ENCODE measurements around the gene ZNF135.

ZNF135 gene

DNA sequence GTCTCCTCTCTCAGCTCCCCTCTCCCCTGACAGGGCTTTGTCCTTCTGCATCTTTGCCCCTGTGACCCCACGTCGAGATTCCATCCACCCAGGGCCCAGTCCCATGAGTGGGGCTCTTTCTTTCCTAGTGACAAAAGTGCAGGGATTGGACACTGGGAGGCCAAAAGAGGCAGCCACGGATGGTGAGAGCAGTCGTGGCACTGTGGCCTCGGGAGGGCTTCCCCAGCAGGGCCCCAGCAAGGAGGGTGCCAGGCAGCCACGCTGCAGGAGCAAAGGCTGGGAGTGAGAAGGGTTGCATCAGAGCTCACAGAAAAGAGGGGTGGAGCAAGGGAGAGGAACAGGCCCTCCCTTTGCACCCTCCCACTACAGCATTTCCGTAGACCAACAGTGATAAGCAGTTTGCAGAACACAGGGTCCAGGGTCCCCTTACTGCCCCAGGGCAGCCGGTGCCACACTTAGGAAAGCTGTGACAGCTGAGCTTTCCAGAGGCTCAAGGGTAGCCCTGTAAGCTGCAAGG lies 20.3 kb upstream of the ZNF135 start:
- no peaks in the 10 kb centered on the region for H3K27me3 Mint-ChIP-seq (ENCODE audit: low read depth)
- no peaks in the 10 kb centered on the region for H3K4me1 Mint-ChIP-seq (ENCODE audit: low read depth)
- peaks cover 47% of the 10 kb centered on the region for H3K9me3 Mint-ChIP-seq
- peaks cover 7% of the 10 kb centered on the region for H3K36me3 Mint-ChIP-seq (ENCODE audit: low read depth)
- no peak overlapping the region for H3K27ac Mint-ChIP-seq
- H3K4me3 Mint-ChIP-seq = no peak overlapping the region

DNA sequence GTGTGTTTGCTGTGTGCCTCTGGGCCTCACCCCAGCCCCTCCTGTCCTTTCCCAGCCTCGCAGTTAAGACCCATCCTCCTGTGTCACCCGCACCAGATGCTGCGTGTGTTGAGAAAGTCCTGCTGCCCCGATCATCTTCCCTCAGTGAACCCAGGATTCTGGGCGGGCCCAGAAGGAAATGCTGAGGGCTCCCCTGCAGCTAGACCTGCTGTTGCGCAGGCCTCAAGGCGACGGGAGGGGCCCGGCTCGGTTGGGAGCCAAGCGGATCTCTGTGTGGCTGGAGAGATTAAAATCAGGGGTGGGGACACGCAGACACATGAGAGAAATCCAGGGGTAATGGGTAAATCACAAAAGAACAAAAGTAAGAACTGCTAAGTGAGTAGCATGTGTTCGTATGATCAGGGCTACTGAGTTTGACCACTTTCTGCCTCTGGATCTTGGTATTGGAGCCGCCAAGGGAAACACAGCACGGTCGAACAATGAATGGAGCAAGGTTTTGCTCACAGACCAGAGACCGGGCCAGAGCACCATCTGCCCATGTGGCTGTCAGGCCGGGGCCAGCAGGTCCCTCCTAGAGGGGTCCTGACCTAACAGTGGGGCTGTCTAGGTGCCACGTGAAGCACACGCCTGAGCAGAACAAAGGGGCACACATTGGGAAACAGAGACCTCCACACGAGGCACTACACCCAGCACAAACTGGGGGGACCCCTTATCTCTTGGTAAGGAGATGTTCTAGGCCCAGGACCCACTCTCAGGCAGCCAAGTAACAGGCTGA lies 18.1 kb upstream of the ZNF135 start:
- no peaks in the 10 kb centered on the region for H3K27me3 Mint-ChIP-seq (ENCODE audit: low read depth)
- peaks cover 44% of the 10 kb centered on the region for H3K9me3 Mint-ChIP-seq
- H3K4me3 Mint-ChIP-seq = no peak overlapping the region
- no peak overlapping the region for H3K27ac Mint-ChIP-seq
- H3K4me1 Mint-ChIP-seq (ENCODE audit: low read depth) = no peaks in the 10 kb centered on the region
- H3K36me3 Mint-ChIP-seq (ENCODE audit: low read depth) = peaks cover under 1% of the 10 kb centered on the region

DNA sequence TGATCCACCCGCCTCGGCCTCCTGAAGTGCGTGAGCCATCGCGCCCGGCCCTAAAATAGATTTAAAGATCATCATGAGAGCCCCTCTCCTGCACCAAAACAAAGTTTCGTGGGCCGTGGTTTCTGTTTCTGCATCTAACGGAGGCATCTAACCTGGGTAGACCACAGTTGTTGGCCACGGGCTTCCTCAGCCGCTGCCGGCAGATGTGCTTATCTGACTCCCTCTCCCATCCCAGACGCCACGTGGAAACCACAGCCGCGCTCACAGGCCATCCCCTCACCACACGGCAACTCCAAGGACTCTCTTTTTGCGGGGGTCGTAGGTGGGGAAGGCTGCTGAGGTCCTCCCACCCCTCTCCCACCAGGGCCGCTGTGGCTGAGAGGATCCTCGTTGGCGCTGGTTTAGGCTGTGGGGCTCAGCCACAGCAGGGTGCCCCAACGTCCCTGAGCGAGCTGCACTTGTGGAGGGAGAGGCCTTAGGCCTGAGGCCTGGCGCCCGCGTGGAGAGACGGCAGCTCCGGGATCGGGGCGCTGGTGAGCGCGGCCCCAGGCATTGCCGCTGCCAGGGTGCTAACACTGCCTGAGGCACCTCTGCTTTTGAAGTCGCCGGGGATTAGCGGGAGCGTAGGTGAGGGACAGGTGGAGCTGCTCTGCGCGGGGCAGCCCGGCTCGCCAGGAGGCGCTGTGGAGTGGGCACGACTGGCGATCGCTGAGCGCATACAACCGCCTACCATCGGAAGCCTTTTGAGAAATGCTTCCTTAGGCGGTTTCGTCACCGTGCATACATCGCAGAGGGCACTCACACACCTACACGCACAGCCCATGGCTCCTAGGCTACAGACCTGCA lies 16.4 kb upstream of the ZNF135 start:
- no peaks in the 10 kb centered on the region for H3K4me1 Mint-ChIP-seq (ENCODE audit: low read depth)
- no peak overlapping the region for H3K27ac Mint-ChIP-seq
- H3K27me3 Mint-ChIP-seq (ENCODE audit: low read depth) = no peaks in the 10 kb centered on the region
- H3K4me3 Mint-ChIP-seq = no peak overlapping the region
- peaks cover 43% of the 10 kb centered on the region for H3K9me3 Mint-ChIP-seq
- peaks cover 3% of the 10 kb centered on the region for H3K36me3 Mint-ChIP-seq (ENCODE audit: low read depth)

GRCh38 chr19:58044391-58044790 lies 14.7 kb upstream of the ZNF135 start:
- Mint-ChIP-seq H3K27ac (no peak overlapping the region), H3K27me3 (ENCODE audit: low read depth) (no peaks in the 10 kb centered on the region), H3K4me1 (ENCODE audit: low read depth) (no peaks in the 10 kb centered on the region), H3K9me3 (peaks cover 41% of the 10 kb centered on the region), H3K36me3 (ENCODE audit: low read depth) (peaks cover 3% of the 10 kb centered on the region), H3K4me3 (no peak overlapping the region)

DNA sequence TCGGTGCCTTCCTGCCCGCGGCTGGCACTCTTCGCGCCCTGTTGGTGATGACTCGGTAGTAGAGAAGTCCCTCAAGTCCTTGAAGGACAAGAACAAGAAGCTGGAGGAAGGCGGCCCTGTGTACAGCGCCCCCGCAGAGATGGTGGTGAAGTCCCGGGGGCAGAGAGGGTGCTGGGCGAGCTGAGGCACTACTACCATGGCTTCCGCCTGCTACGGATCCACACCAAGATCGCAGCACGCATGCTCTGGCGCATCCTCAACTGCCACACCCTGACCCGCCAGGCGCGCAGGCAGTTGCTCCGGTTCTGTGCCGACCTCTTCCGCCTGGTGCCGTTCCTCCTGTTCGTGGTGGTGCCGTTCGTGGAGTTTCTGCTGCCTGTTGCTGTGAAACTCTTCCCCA lies 14.2 kb upstream of the ZNF135 start:
- no peaks in the 10 kb centered on the region for H3K27me3 Mint-ChIP-seq (ENCODE audit: low read depth)
- peaks cover 3% of the 10 kb centered on the region for H3K36me3 Mint-ChIP-seq (ENCODE audit: low read depth)
- H3K4me3 Mint-ChIP-seq = no peak overlapping the region
- H3K4me1 Mint-ChIP-seq (ENCODE audit: low read depth) = no peaks in the 10 kb centered on the region
- H3K9me3 Mint-ChIP-seq = peaks cover 46% of the 10 kb centered on the region
- no peak overlapping the region for H3K27ac Mint-ChIP-seq

DNA sequence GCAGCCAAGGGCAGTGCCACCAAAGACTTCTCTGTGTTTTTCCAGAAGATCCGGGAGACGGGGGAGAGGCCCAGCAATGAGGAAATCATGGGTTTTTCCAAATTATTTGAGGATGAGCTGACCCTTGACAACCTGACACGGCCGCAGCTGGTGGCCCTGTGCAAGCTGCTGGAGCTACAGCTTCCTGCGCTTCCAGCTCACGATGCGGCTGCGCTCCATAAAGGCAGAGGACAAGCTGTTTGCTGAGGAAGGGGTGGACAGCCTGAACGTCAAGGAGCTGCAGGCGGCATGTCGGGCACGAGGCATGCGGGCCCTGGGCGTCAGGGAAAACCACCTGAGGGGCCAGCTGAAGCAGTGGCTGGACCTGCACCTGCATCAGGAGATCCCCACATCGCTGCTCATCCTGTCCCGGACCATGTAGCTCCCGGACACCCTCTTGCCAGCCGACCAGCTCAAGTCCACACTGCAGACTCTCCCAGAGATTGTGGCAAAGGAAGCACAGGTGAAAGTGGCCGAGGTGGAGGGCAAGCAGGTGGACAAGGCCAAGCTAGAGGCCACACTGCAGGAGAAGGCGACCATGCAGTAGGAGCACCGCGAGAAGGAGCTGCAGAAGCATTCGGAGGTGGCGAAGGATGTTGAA lies 13.6 kb upstream of the ZNF135 start:
- no peak overlapping the region for H3K4me3 Mint-ChIP-seq
- H3K27ac Mint-ChIP-seq = no peak overlapping the region
- no peaks in the 10 kb centered on the region for H3K27me3 Mint-ChIP-seq (ENCODE audit: low read depth)
- no peaks in the 10 kb centered on the region for H3K4me1 Mint-ChIP-seq (ENCODE audit: low read depth)
- H3K9me3 Mint-ChIP-seq = peaks cover 48% of the 10 kb centered on the region
- H3K36me3 Mint-ChIP-seq (ENCODE audit: low read depth) = peaks cover 3% of the 10 kb centered on the region

DNA sequence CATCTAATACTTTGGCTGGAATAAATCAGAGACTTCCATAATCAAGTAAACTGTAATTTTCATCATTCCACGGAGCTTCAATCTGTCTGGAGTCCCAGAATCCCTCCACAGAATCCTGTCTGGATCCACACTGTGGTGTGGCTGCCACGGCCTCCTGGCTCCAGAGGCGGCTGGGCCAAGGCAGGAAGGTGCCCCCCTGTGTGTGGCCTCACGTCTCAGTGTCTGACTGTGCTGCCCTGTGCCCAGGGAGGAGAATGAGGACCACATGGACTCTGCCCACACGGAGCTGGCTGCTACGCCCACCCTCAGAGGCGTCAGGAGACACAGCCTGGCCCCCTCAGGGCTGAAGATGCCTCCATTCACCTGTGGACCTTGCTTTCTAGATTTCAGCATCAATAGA lies 12.2 kb upstream of the ZNF135 start:
- Mint-ChIP-seq H3K4me1 (ENCODE audit: low read depth) (no peaks in the 10 kb centered on the region), H3K9me3 (peaks cover 48% of the 10 kb centered on the region), H3K36me3 (ENCODE audit: low read depth) (peaks cover 3% of the 10 kb centered on the region), H3K27me3 (ENCODE audit: low read depth) (no peaks in the 10 kb centered on the region), H3K27ac (no peak overlapping the region), H3K4me3 (no peak overlapping the region)

DNA sequence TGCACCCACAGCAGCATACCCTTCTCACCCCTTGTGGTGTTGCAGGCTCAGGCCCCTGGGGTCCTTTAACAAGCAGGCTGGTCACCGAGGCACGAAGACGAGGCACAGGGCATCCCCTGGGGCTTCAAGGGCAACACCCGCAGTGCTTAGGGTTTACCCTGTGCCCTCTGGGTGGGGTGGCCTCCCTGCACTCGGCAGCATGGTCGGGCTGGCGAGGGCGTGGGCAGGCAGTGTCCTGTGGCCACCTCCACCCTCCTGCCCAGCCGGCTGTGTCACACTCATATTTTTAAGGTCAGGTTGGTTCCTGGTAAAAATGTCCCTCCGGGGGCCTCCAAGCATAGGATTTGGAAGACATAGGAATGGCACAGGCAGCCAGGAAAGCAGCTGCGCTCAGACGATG lies 11.4 kb upstream of the ZNF135 start:
- Mint-ChIP-seq H3K27ac (no peak overlapping the region), H3K4me1 (ENCODE audit: low read depth) (no peaks in the 10 kb centered on the region), H3K4me3 (no peak overlapping the region), H3K27me3 (ENCODE audit: low read depth) (no peaks in the 10 kb centered on the region), H3K36me3 (ENCODE audit: low read depth) (peaks cover 3% of the 10 kb centered on the region), H3K9me3 (peaks cover 49% of the 10 kb centered on the region)

- Mint-ChIP-seq H3K27ac (no peak overlapping the region), H3K36me3 (ENCODE audit: low read depth) (peaks cover 3% of the 10 kb centered on the region), H3K27me3 (ENCODE audit: low read depth) (no peaks in the 10 kb centered on the region), H3K9me3 (peaks cover 48% of the 10 kb centered on the region), H3K4me1 (ENCODE audit: low read depth) (no peaks in the 10 kb centered on the region), H3K4me3 (no peak overlapping the region)
These were observed 6.8 kb upstream of the ZNF135 start for GRCh38 chr19:58052256-58052655.

GRCh38 chr19:58053480-58054156 lies 5.5 kb upstream of the ZNF135 start:
- Mint-ChIP-seq H3K27me3 (ENCODE audit: low read depth) (no peaks in the 10 kb centered on the region), H3K27ac (no peak overlapping the region), H3K4me1 (ENCODE audit: low read depth) (no peaks in the 10 kb centered on the region), H3K36me3 (ENCODE audit: low read depth) (peaks cover 3% of the 10 kb centered on the region), H3K4me3 (no peak overlapping the region), H3K9me3 (peaks cover 51% of the 10 kb centered on the region)

DNA sequence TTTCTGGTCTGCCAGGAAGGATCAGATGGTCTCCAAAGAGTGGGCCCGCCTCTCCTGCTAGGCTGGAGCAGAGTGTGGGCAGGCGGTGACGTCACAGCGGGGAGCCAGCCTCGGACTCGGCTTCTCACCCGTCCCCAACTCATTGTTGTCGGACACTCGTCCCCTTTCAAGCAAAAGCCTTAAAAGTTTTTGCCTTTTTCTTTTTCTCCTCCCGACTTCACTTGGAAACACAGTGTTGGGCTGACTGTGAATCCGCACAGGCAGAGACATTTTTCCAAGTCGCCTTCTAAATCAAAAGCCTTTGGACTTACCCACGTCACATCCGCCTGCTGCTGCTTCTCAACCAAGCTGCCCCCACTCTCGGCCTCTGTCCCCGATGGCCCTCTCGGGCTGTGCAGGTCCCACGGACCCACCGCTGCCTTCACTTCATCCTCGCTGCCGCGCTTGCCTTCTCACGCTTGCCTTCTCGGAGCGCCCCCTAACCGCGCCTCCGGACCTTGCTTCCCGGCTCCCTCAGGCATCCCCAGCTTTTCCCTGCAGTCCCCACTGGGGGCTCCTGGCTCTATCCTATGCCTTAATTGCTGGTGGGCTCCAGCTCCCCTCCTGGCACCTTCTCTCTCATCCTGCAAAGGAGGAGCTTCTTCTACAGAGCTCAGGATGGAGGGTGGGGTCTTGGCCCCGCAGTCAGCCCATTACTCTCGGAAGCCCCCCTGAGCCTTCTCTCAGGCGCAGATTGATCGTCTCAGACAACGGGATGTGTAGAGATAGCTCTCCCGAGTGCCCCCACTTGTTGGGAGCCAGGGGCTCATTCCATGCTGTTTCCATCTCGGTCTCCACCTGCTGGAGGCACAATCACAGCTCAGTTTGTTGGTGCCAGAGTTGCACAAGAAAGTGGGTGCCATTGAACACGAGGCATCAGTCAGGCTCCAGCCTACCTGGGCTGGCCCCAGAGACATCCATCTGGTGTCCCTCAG lies 3.9 kb upstream of the ZNF135 start:
- peaks cover 47% of the 10 kb centered on the region for H3K9me3 Mint-ChIP-seq

DNA sequence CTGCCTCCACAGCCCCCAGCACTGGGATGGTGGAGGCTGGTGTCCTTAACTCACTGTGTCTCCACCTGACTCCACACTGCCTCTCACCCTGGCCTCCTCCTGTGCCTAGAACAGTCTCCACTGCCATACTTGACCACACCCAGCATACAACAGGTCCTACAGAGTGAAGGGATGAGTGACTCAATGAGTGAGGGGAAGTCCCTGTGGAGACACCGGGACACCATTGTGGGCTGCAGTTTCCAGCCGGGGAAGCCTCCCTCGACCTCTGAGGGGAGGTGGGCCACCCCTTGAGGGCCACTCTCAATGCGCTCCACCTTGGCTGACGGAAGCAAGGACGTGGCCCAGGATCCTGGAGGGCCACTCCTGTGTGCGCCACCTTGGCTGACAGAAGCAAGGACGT lies 2.8 kb upstream of the ZNF135 start:
- H3K4me1 Mint-ChIP-seq (ENCODE audit: low read depth) = no peaks in the 10 kb centered on the region

More for the DNA sequence above, 3.9 kb upstream of the ZNF135 start:
- Mint-ChIP-seq H3K4me1 (ENCODE audit: low read depth) (no peaks in the 10 kb centered on the region), H3K27ac (no peak overlapping the region), H3K27me3 (ENCODE audit: low read depth) (no peaks in the 10 kb centered on the region), H3K36me3 (ENCODE audit: low read depth) (peaks cover 7% of the 10 kb centered on the region), H3K4me3 (no peak overlapping the region)

GRCh38 chr19:58056861-58057260 lies 2.2 kb upstream of the ZNF135 start:
- Mint-ChIP-seq H3K27me3 (ENCODE audit: low read depth) (no peaks in the 10 kb centered on the region), H3K4me1 (ENCODE audit: low read depth) (no peaks in the 10 kb centered on the region), H3K9me3 (peaks cover 40% of the 10 kb centered on the region), H3K36me3 (ENCODE audit: low read depth) (peaks cover 7% of the 10 kb centered on the region), H3K27ac (no peak overlapping the region), H3K4me3 (no peak overlapping the region)

More for the DNA sequence above, 2.8 kb upstream of the ZNF135 start:
- peaks cover 45% of the 10 kb centered on the region for H3K9me3 Mint-ChIP-seq
- H3K4me3 Mint-ChIP-seq = no peak overlapping the region
- no peaks in the 10 kb centered on the region for H3K27me3 Mint-ChIP-seq (ENCODE audit: low read depth)
- H3K36me3 Mint-ChIP-seq (ENCODE audit: low read depth) = peaks cover 7% of the 10 kb centered on the region
- no peak overlapping the region for H3K27ac Mint-ChIP-seq
